ENCODE results near the gene IRF6. TPM values are rescaled to one million over a fixed set of nuclear protein-coding genes. Genes with fewer than 3 reads are reported as not detected.

The IRF6 gene
- total and polyA plus RNA-seq, 11 donors: 1.5 to 99.4 (median 41.9) TPM

DNA sequence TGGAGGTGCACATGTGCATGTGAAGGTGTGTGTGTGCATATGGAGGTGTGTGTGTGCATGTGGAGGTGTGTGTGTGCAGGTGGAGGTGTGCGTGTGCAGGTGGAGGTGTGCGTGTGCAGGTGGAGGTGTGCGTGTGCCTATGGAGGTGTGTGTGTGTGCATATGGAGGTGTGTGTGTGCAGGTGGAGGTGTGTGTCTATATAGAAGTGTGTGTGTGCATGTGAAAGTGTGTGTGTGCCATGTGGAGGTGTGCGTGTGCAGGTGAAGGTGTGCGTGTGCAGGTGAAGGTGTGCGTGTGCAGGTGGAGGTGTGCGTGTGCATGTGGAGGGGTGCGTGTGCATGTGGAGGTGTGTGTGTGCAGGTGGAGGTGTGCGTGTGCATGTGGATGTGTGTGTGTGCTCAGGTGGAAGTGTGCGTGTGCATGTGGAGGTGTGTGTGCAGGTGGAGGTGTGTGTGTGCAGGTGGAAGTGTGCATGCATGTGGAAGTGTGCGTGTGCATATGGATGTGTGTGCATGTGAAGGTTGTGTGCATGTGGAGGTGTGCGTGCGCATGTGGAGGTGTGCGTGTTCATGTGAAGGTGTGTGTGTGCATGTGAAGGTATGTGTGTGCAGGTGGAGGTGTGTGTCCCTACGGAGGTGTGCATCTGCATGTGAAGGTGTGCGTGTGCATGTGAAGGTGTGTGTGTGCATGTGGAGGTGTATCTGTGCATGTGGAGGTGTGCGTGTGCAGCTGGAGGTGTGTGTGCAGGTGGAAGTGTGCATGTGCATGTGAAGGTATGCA lies 35.1 kb downstream of the IRF6 start:
- Histone ChIP-seq H3K9me3 (no peaks in the 10 kb centered on the region), H3K4me3 (no peak overlapping the region), H3K36me3 (peaks cover 0 to 14% (median 0%) of the 10 kb centered on the region in 9 donors), H3K4me1 (peaks cover 4 to 59% (median 20%) of the 10 kb centered on the region in 12 donors), H3K27me3 (no peaks in the 10 kb centered on the region), H3K27ac (no peak overlapping the region)
- intact Hi-C loops (cut with DNase I): no loop called here
- WGBS, 4 donors: 93 to 97% (median 95%) methylated on average over 17 of the region's 17 CpGs
- TF ChIP-seq POLR2A (IDR thresholded peaks at IDR 0.05): no peak
- TF ChIP-seq, protein P1, sequence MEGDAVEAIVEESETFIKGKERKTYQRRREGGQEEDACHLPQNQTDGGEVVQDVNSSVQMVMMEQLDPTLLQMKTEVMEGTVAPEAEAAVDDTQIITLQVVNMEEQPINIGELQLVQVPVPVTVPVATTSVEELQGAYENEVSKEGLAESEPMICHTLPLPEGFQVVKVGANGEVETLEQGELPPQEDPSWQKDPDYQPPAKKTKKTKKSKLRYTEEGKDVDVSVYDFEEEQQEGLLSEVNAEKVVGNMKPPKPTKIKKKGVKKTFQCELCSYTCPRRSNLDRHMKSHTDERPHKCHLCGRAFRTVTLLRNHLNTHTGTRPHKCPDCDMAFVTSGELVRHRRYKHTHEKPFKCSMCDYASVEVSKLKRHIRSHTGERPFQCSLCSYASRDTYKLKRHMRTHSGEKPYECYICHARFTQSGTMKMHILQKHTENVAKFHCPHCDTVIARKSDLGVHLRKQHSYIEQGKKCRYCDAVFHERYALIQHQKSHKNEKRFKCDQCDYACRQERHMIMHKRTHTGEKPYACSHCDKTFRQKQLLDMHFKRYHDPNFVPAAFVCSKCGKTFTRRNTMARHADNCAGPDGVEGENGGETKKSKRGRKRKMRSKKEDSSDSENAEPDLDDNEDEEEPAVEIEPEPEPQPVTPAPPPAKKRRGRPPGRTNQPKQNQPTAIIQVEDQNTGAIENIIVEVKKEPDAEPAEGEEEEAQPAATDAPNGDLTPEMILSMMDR (IDR thresholded peaks at IDR 0.05): no peak
- no peak for DNase-seq
- ATAC-seq: no peak

DNA sequence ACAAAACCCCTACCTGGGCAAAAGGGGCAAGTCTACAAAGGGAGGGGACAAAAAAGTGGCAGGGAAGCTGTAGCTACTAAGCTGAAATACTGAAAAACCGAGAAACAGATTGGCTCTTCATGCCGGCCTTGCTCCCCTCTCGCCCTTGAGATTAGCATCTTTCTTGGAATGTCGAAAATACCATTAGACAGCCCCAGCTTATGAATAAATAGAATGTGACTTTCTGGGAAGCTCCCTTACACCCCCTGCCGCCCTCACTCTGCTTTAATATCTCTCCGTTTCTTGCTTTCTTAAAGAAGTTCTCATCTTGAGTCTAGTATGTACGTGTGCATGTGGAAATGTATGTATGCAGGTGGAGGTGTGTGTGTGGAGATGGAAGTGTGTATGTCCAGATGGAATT lies 36.0 kb downstream of the IRF6 start:
- Histone ChIP-seq H3K4me3 (peak overlapping the region in 5 of 12 donors; percentile 16 to 59 (median 26)), H3K27ac (peak overlapping the region; percentile 56 to 90 (median 77)), H3K9me3 (no peaks in the 10 kb centered on the region), H3K36me3 (peaks cover 0 to 5% (median 0%) of the 10 kb centered on the region in 9 donors), H3K4me1 (peaks cover 4 to 54% (median 20%) of the 10 kb centered on the region in 12 donors), H3K27me3 (no peaks in the 10 kb centered on the region)
- DNase-seq: no peak
- TF ChIP-seq, protein P1 (IDR thresholded peaks at IDR 0.05): no peak
- no peak for TF ChIP-seq POLR2A (IDR thresholded peaks at IDR 0.05)
- ATAC-seq: no peak
- 54 to 75% (median 61%) methylated on average over 7 of the region's 7 CpGs for WGBS, 4 donors
- intact Hi-C loops (cut with DNase I): loop anchor here in 1 of 10 donors (1.0 to 5.0 kb wide), 2 partner anchors 14 to 57 kb away; partner anchors contain the start of genes C1orf74 and UTP25

DNA sequence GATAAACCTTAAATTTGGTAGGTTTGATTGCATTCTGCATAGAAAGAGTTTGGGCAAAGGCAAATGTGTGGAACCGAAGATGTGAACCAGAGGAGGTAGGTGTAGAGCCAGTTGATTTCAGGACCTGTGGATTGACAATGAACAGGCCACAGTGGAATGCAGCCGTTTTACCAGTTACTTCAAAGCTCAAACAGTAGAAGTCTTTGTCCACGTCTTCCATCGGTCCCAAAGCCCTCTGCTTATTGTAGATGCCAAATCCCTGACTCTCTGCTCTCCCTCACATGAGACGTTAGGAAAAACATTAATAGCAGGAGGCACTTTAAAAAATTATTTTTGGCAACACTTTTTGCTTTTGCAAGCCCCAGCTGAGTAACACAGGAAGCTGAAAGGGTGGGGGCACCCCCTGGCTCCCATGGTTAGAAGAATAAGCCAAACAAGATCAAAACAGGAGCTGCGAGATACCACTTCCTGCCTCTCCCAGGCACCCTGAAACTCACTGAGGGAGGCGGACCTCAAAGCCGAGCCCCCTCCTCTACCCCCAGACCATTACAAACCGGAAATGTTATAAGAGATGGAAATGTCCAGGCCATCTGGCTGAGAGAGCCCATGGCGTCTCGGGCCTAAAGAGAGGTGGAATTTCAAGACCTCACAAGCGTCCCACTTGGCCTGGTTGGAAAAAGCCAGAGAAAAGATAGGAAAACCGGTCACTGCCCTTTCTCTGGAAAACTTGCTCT lies 36.6 kb downstream of the IRF6 start:
- Histone ChIP-seq H3K9me3 (no peaks in the 10 kb centered on the region), H3K4me3 (peak overlapping the region in 5 of 12 donors; percentile 16 to 59 (median 26)), H3K27ac (peak overlapping the region; percentile 56 to 90 (median 77)), H3K36me3 (no peaks in the 10 kb centered on the region), H3K4me1 (peaks cover 4 to 48% (median 20%) of the 10 kb centered on the region in 12 donors), H3K27me3 (no peaks in the 10 kb centered on the region)
- no peak for TF ChIP-seq POLR2A (IDR thresholded peaks at IDR 0.05)
- TF ChIP-seq, protein P1 (IDR thresholded peaks at IDR 0.05): peak in 1 of 12 donors; percentile 15
- 8 to 12% (median 9%) methylated on average over 13 of the region's 13 CpGs for whole genome bisulfite sequencing, 4 donors
- intact Hi-C loops (cut with DNase I): loop anchor here in 1 of 10 donors (1.0 to 5.0 kb wide), 2 partner anchors 15 to 58 kb away; partner anchors contain the start of genes C1orf74 and UTP25
- DNase-seq: peak; percentile 77 to 84 (median 84)
- ATAC-seq: peak; percentile 72 to 91 (median 90)
